K562 (cell line): ENCODE data around the gene TRAF3IP3. TPM values are rescaled to one million over a fixed set of nuclear protein-coding genes. Genes with fewer than 3 reads are reported as not detected.

ENCODE experiments used
- ATAC-seq: fragments of 200-7000 bp; cut with Tn5 transposase; 3 replicates; pipeline ENCODE4 v1.9.1; 2020; ENCODE audit warnings: moderate library complexity
- BruUV-seq: library from RNA; stranded (reverse); fragments of 400-500 nt; replicated peaks from 2 replicates; lab custom pipeline; 2021; lab: Mats Ljungman, UMichigan
- CTCF ChIA-PET: fragments of 300-600 bp; formaldehyde crosslinking; extraction: SDS; loops from one replicate; lab custom pipeline; 2021; ENCODE audit warnings: low intra/inter-chr PET ratio; lab: Yijun Ruan, JAX
- POLR2A ChIA-PET: fragments of 300-600, 350-650 bp; sonication (Branson Sonifier 250); formaldehyde crosslinking; extraction: SDS; loops from one replicate; lab custom pipeline; 2021; ENCODE audit warnings: antibody characterized with exemption, inconsistent platforms; lab: Yijun Ruan, JAX
- DNase-seq, 4 experiments: peaks; one replicate each; pipeline versions ENCODE4 v3.0.0 to v3.0.0-alpha.2; 2011 to 2018; ENCODE audit warnings: low spot score in 3 of 4, mixed read lengths in 3 of 4; ENCODE audit errors: extremely low read depth in 1 of 4
- FAIRE-seq: peaks from 2 replicates; lab custom pipeline; 2011; peaks lifted over from hg19 to GRCh38; lab: Jason Lieb, UNC
- H2AFZ ChIP-seq: 2 replicates; pipeline ENCODE4 v1.6.0; 2011; ENCODE audit warnings: low read depth, low read length, control low read depth, inconsistent platforms
- H3K27ac ChIP-seq: fragments of 200-600 bp; 3 replicates; pipeline ENCODE4 v1.8.0; 2011; ENCODE audit warnings: low read depth, mild to moderate bottlenecking, control low read depth, inconsistent platforms, low read length, moderate library complexity, mixed read lengths; ENCODE audit errors: extremely low read depth
- H3K27me3 ChIP-seq, 2 experiments: fragments of 300-600 bp in 1 of 2; 2 replicates in 1 of 2; 3 replicates in 1 of 2; pipeline versions ENCODE4 v1.6.0 to v1.8.0; 2011; ENCODE audit warnings: inconsistent platforms in 2 of 2, low read length in 2 of 2, mild to moderate bottlenecking in 1 of 2, mixed read lengths in 1 of 2, moderate library complexity in 1 of 2; ENCODE audit not compliant: control insufficient read depth in 2 of 2, insufficient read depth in 2 of 2
- H3K36me3 ChIP-seq: fragments of 300-600 bp; 3 replicates; pipeline ENCODE4 v1.8.0; 2011; ENCODE audit warnings: mild to moderate bottlenecking, low read length, inconsistent platforms; ENCODE audit not compliant: control insufficient read depth, insufficient read depth
- H3K4me1 ChIP-seq, 2 experiments: fragments of 200-600 bp in 1 of 2; replicated peaks in 1 of 2; 2 replicates in 1 of 2; 3 replicates in 1 of 2; pipeline versions ENCODE4 v1.5.1 to v1.8.0; 2011; ENCODE audit warnings: inconsistent platforms in 2 of 2, low read length in 2 of 2, mild to moderate bottlenecking in 1 of 2, mixed read lengths in 1 of 2, moderate library complexity in 1 of 2; ENCODE audit not compliant: control insufficient read depth in 2 of 2, insufficient read depth in 2 of 2
- H3K4me2 ChIP-seq: 2 replicates; pipeline ENCODE4 v1.6.1; 2011; ENCODE audit warnings: low read length, control low read depth, inconsistent platforms, mixed read lengths; ENCODE audit not compliant: insufficient read depth
- H3K4me3 ChIP-seq: fragments of 200-600 bp; sonication (generic), shearing (Covaris generic); 2 replicates; pipeline ENCODE4 v1.5.1; 2016; ENCODE audit warnings: control low read depth, inconsistent platforms
- H3K79me2 ChIP-seq: fragments of 200-600 bp; 3 replicates; pipeline ENCODE4 v1.8.0; 2011; ENCODE audit warnings: low read length, inconsistent platforms; ENCODE audit not compliant: control insufficient read depth, insufficient read depth
- H3K9ac ChIP-seq, 2 experiments: 2 replicates each; pipeline versions ENCODE4 v1.6.0 to v1.6.1; 2011; ENCODE audit warnings: low read depth in 2 of 2, low read length in 2 of 2, control low read depth in 1 of 2, inconsistent platforms in 1 of 2, mild to moderate bottlenecking in 1 of 2, mixed read lengths in 1 of 2; ENCODE audit not compliant: insufficient read depth in 1 of 2
- H3K9me1 ChIP-seq: one replicate; pipeline ENCODE4 v1.6.0; 2011; ENCODE audit warnings: inconsistent platforms, mild to moderate bottlenecking, low read length, moderate library complexity; ENCODE audit not compliant: control insufficient read depth, insufficient read depth
- H3K9me3 ChIP-seq: replicated peaks from 2 replicates; pipeline ENCODE4 v1.5.1; 2011; ENCODE audit warnings: low read depth, low read length, inconsistent platforms; ENCODE audit not compliant: control insufficient read depth, insufficient read depth
- H4K20me1 ChIP-seq: replicated peaks from 2 replicates; pipeline ENCODE4 v1.6.1; 2011; ENCODE audit warnings: low read length, inconsistent platforms, mixed read lengths; ENCODE audit not compliant: control insufficient read depth, insufficient read depth
- CHD2 ChIP-seq: IDR thresholded peaks from 2 replicates; pipeline ENCODE4 v1.6.1; 2011; ENCODE audit warnings: low read depth, low read length
- ERF ChIP-seq: fragments of 450-650 bp; formaldehyde crosslinking; IDR thresholded peaks from 2 replicates; pipeline ENCODE4 v1.4.0; 2020; ENCODE audit warnings: mild to moderate bottlenecking, mixed read lengths
- KAT2B ChIP-seq: IDR thresholded peaks from one replicate; pipeline ENCODE4 v1.6.1; 2012; ENCODE audit warnings: low read depth, mild to moderate bottlenecking, control low read depth, inconsistent platforms, low read length, moderate library complexity
- NR1H2 ChIP-seq: sonication (generic); formaldehyde crosslinking; IDR thresholded peaks from 2 replicates; pipeline ENCODE4 v1.4.0; 2020; ENCODE audit warnings: mild to moderate bottlenecking, missing genetic modification reagents
- WGBS: fragments of 100-300 bp; shearing (Covaris generic); methylation state at CpG from one replicate; pipeline ENCODE4 v1.1.6; 2016; ENCODE audit warnings: low coverage, mixed read lengths; ENCODE audit not compliant: insufficient coverage; ENCODE audit errors: missing lambda C conversion rate; 5-methylcytosine and 5-hydroxymethylcytosine counted together
- in situ Hi-C: fragments of 300-500 bp; cut with MboI; formaldehyde crosslinking; loops from 4 replicates; pipeline ENCODE4 v1.15.0; 2018; ENCODE audit warnings: inconsistent platforms, mixed read lengths
- intact Hi-C: fragments of 100-400 bp; cut with micrococcal nuclease; formaldehyde crosslinking; loops from 2 replicates; pipeline ENCODE4 v1.14.2; 2022
- polyA plus RNA-seq, 8 experiments: library from polyadenylated mRNA; depleted of rRNA in 4 of 8; stranded (reverse) in 5 of 8; unstranded in 3 of 8; fragments of >200 nt; fragmentation: Nextera tagmentation in 2 of 8; fragmentation: Illumina TruSeq in 1 of 8; extraction: Ambion mirVana in 2 of 8; extraction: Trizol in 1 of 8; gene quantifications; 2 replicates each; pipeline versions ENCODE4 v1.2.1 to v1.2.3, GENCODE V29; 2011 to 2014; ENCODE audit warnings: inconsistent platforms in 1 of 8, missing spikeins in 1 of 8
- total RNA-seq, 7 experiments: library from RNA; depleted of rRNA in 6 of 7; stranded (reverse); fragments of >200 nt in 6 of 7; fragmentation: Illumina TruSeq in 2 of 7; extraction: Trizol in 2 of 7; gene quantifications; 2 replicates each; pipeline versions ENCODE4 v1.2.1 to v1.2.3, GENCODE V29; 2011 to 2021; ENCODE audit warnings: low replicate concordance in 1 of 7
- TF ChIP-seq, protein P1 (sequence below): sonication (generic); formaldehyde crosslinking; IDR thresholded peaks from 2 replicates; pipeline ENCODE4 v1.8.0; 2022; ENCODE audit warnings: mild to moderate bottlenecking, missing genetic modification reagents

TRAF3IP3 gene
- total and polyA plus RNA-seq, 9 of the 15 experiments (the other 6 are each of a cell fraction or from before 2014, with no cell fraction given), result 0.06 to 1.1 (median 0.31) TPM

DNA sequence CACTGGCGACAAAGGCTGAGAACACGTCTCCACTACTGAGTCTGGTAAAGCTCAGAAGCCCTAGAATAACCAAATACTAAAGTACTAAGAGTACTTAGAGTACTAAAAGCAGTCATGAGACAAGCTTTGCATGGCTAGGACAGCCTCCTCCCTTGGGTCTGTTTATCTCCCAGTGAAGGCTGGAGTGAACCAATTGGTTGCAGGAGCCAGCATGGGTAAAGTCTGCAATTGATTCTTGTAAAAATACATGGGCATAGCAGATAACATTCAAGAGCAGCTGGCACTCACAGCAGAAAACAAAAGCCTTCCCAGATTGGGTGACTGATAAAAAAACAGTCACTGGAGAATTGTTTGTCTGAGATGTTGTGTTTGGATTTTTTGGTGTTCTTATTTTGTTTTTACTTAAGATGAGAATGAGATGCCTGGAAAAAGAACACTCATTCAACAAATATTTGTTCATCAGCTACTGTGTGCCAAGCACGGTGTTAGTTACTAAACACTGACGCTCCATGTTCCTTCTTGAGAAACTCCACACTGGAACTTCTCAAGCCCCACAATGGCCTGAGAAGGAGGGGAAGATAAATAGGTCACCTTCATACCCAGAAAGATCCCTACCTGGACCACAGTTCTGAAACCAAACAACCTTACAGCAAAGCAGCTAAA, 46.4 kb downstream of the TRAF3IP3 start (continued):
- TF ChIP-seq KAT2B, result no peak

DNA sequence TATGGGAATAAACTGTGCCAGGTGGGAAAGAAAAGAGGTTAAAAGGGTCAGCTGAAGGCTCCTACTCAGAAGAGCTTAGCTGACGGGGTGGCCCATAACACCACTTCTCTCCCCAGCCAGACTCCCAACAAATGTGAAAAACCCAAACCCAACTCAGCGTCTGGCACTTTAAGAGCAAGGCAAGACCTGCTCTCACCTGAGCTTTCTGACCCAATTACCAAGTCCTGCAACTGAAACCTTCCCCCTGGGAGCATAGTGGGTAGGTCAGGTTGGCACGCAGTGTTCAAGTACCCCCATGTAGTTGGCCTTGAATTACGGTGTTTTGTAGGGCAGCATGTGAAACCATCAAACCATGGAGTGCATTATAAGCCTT, 46.9 kb downstream of the TRAF3IP3 start:
- intact Hi-C loops, result no loop called here
- Histone ChIP-seq H3K79me2 (no peaks in the 10 kb centered on the region), H3K27ac (no peak overlapping the region), H3K9me1 (peaks cover 3% of the 10 kb centered on the region), H4K20me1 (no peaks in the 10 kb centered on the region), H3K4me3 (no peak overlapping the region), H2AFZ (no peak overlapping the region), H3K9ac (no peak overlapping the region), H3K9me3 (no peaks in the 10 kb centered on the region), H3K27me3 (peaks cover 19 to 22% of the 10 kb centered on the region in 2 experiments; a peak in 4 of 5 replicates), H3K4me1 (peaks cover 13 to 16% of the 10 kb centered on the region in 2 experiments), H3K4me2 (no peak overlapping the region), H3K36me3 (no peaks in the 10 kb centered on the region)
- POLR2A ChIA-PET, result no interaction called here
- no TSS peak for BruUV-seq
- WGBS, result 4% methylated on average over 4 of the region's 4 CpGs
- in situ Hi-C loops, result no loop called here
- TF ChIP-seq ERF (CRISPR knock-in tag), result no peak
- TF ChIP-seq CHD2, result no peak
- TF ChIP-seq, protein P1, sequence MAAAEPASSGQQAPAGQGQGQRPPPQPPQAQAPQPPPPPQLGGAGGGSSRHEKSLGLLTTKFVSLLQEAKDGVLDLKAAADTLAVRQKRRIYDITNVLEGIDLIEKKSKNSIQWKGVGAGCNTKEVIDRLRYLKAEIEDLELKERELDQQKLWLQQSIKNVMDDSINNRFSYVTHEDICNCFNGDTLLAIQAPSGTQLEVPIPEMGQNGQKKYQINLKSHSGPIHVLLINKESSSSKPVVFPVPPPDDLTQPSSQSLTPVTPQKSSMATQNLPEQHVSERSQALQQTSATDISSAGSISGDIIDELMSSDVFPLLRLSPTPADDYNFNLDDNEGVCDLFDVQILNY (CRISPR knock-in tag), result no peak
- no peak for TF ChIP-seq NR1H2 (CRISPR knock-in tag)
- CTCF ChIA-PET, result no interaction called here
- no peak for DNase-seq
- no peak for ATAC-seq
- no peak for FAIRE-seq
